Smooth muscle cell (in vitro differentiated cells): ENCODE results near the gene FAM217B. TPM values are rescaled to one million over a fixed set of nuclear protein-coding genes. Genes with fewer than 3 reads are reported as not detected.

Experiments used
- DNase-seq: peaks from one replicate; lab custom pipeline; 2025; ENCODE audit not compliant: unreplicated experiment; lab: John Stamatoyannopoulos, UW
- H2AFZ ChIP-seq: fragments of 200-600 bp; sonication (generic); 2 replicates; pipeline ENCODE4 v1.6.0; 2016; ENCODE audit warnings: antibody characterized with exemption, low read depth, mild to moderate bottlenecking
- H3F3A ChIP-seq: fragments of 200-600 bp; sonication (generic); 2 replicates; pipeline ENCODE4 v1.6.0; 2017; ENCODE audit warnings: antibody characterized with exemption, low read depth
- H3K27ac ChIP-seq: fragments of 200-600 bp; sonication (generic); 2 replicates; pipeline ENCODE4 v1.5.1; 2016; ENCODE audit warnings: low read depth, mild to moderate bottlenecking
- H3K27me3 ChIP-seq: fragments of 200-600 bp; sonication (generic); 2 replicates; pipeline ENCODE4 v1.6.1; 2016; ENCODE audit warnings: low read depth, mild to moderate bottlenecking
- H3K36me3 ChIP-seq: fragments of 200-600 bp; sonication (generic); 2 replicates; pipeline ENCODE4 v1.5.1; 2016; ENCODE audit warnings: low read depth
- H3K4me1 ChIP-seq: fragments of 200-600 bp; sonication (generic); 2 replicates; pipeline ENCODE4 v1.5.1; 2016; ENCODE audit warnings: low read depth
- H3K4me2 ChIP-seq: fragments of 200-600 bp; sonication (generic); 2 replicates; pipeline ENCODE4 v1.6.0; 2016; ENCODE audit warnings: mild to moderate bottlenecking
- H3K4me3 ChIP-seq: fragments of 200-600 bp; sonication (generic); 2 replicates; pipeline ENCODE4 v1.5.1; 2016; ENCODE audit warnings: mild to moderate bottlenecking
- H3K79me2 ChIP-seq: fragments of 200-600 bp; sonication (generic); 2 replicates; pipeline ENCODE4 v1.6.0; 2016; ENCODE audit warnings: low read depth, mild to moderate bottlenecking
- H3K9ac ChIP-seq: fragments of 200-600 bp; sonication (generic); 2 replicates; pipeline ENCODE4 v1.6.0; 2016; ENCODE audit warnings: low read depth
- H3K9me3 ChIP-seq: fragments of 200-600 bp; sonication (generic); replicated peaks from 2 replicates; pipeline ENCODE4 v1.5.1; 2016; ENCODE audit warnings: low read depth
- H4K20me1 ChIP-seq: fragments of 200-600 bp; sonication (generic); 2 replicates; pipeline ENCODE4 v1.6.0; 2016; ENCODE audit warnings: low read depth
- CTCF ChIP-seq: fragments of 200-600 bp; sonication (generic); IDR thresholded peaks from 2 replicates; pipeline ENCODE4 v1.5.1; 2017; ENCODE audit warnings: borderline replicate concordance, mild to moderate bottlenecking, antibody characterized with exemption; ENCODE audit not compliant: insufficient read depth, poor library complexity, severe bottlenecking
- WGBS: methylation state at CpG from one replicate; pipeline ENCODE4 v1.1.7; 2016; ENCODE audit warnings: low lambda C conversion rate; 5-methylcytosine and 5-hydroxymethylcytosine counted together
- polyA plus RNA-seq: library from polyadenylated mRNA; unstranded; fragments of >200 nt; fragmentation: Nextera tagmentation; extraction: Ambion mirVana; gene quantifications from 2 replicates; pipeline ENCODE4 v1.2.1, GENCODE V29; 2016
- total RNA-seq: library from RNA; depleted of rRNA; stranded (reverse); fragments of >200 nt; gene quantifications from 2 replicates; pipeline ENCODE4 v1.2.3, GENCODE V29; 2014

FAM217B gene
- total and polyA plus RNA-seq, 2 experiments from 2014 or later, result 7.7 to 14.2 TPM

- Histone ChIP-seq H3K79me2 (no peaks in the 10 kb centered on the region), H2AFZ (no peak overlapping the region), H3K4me2 (no peak overlapping the region), H4K20me1 (no peaks in the 10 kb centered on the region), H3K4me1 (no peaks in the 10 kb centered on the region), H3K4me3 (no peak overlapping the region), H3K36me3 (no peaks in the 10 kb centered on the region), H3K9ac (no peak overlapping the region), H3K27ac (no peak overlapping the region), H3F3A (no peaks in the 10 kb centered on the region), H3K9me3 (no peaks in the 10 kb centered on the region), H3K27me3 (no peaks in the 10 kb centered on the region)
- DNase-seq, result no peak
- no peak for TF ChIP-seq CTCF
Observed at GRCh38 chr20:59925899-59926298, 14.3 kb upstream of the FAM217B start.

- DNase-seq, result no peak
- TF ChIP-seq CTCF, result no peak
- H3K9ac ChIP-seq, result no peak overlapping the region
- WGBS, result 84% methylated on average over 9 of the region's 9 CpGs
- H3F3A ChIP-seq, result no peaks in the 10 kb centered on the region
- H2AFZ ChIP-seq, result no peak overlapping the region
- H3K4me1 ChIP-seq, result no peaks in the 10 kb centered on the region
- H3K9me3 ChIP-seq, result no peaks in the 10 kb centered on the region
- peaks cover 4% of the 10 kb centered on the region for H4K20me1 ChIP-seq
- no peaks in the 10 kb centered on the region for H3K27me3 ChIP-seq
- no peak overlapping the region for H3K27ac ChIP-seq
- H3K4me2 ChIP-seq, result no peak overlapping the region
- H3K4me3 ChIP-seq, result no peak overlapping the region
- no peaks in the 10 kb centered on the region for H3K79me2 ChIP-seq
- no peaks in the 10 kb centered on the region for H3K36me3 ChIP-seq
Observed at GRCh38 chr20:59931511-59932312, 8.5 kb upstream of the FAM217B start.

GRCh38 chr20:59932616-59933295, 7.4 kb upstream of the FAM217B start:
- H3K79me2 ChIP-seq, result no peaks in the 10 kb centered on the region
- 98% methylated on average over 64 of the region's 72 CpGs for WGBS
- no peak for DNase-seq
- H3F3A ChIP-seq, result no peaks in the 10 kb centered on the region
- no peak overlapping the region for H2AFZ ChIP-seq
- H3K36me3 ChIP-seq, result no peaks in the 10 kb centered on the region
- H3K4me2 ChIP-seq, result no peak overlapping the region
- H3K27ac ChIP-seq, result no peak overlapping the region
- no peak overlapping the region for H3K9ac ChIP-seq
- no peak for TF ChIP-seq CTCF
- no peak overlapping the region for H3K4me3 ChIP-seq
- no peaks in the 10 kb centered on the region for H3K27me3 ChIP-seq
- peaks cover 12% of the 10 kb centered on the region for H4K20me1 ChIP-seq
- H3K9me3 ChIP-seq, result no peaks in the 10 kb centered on the region
- H3K4me1 ChIP-seq, result no peaks in the 10 kb centered on the region
